ENCODE data around the gene DAZAP1. TPM values are rescaled to one million over a fixed set of nuclear protein-coding genes. Genes with fewer than 3 reads are reported as not detected.

The DAZAP1 gene
- total and polyA plus RNA-seq, 2 of the 4 experiments (the other 2 are of a cell fraction), result 22.0 to 62.8 TPM

- Histone ChIP-seq H3K9me3 (ENCODE audit: control insufficient read depth, insufficient read depth, low read length) (no peaks in the 10 kb centered on the region), H3K4me2 (ENCODE audit: low read depth, low read length) (no peak overlapping the region), H2BK5ac (ENCODE audit: low read depth, low read length, poor library complexity, severe bottlenecking) (no peak overlapping the region), H3K27me3 (ENCODE audit: control insufficient read depth, insufficient read depth, low read length) (no peaks in the 10 kb centered on the region), H2BK20ac (ENCODE audit: low read depth, low read length) (no peak overlapping the region), H3K9me1 (ENCODE audit: insufficient read depth, low read length) (0 out of 2 replicates have a peak, but pooled peaks cover 3% of the 10 kb centered on the region), H2AK9ac (replicated peaks; ENCODE audit: low read depth, low read length, poor library complexity) (peak overlapping the region; percentile 72), H3K4me3 (ENCODE audit: insufficient read depth, low read depth, low read length) (no peak overlapping the region), H4K5ac (ENCODE audit: low read depth, low read length) (no peak overlapping the region), H4K8ac (ENCODE audit: low read depth in 2 of 2, low read length in 2 of 2) (no peak overlapping the region), H3K4ac (ENCODE audit: low read depth, low read length) (no peak overlapping the region), H3K56ac (ENCODE audit: extremely low read depth, insufficient read depth, low read length) (no peak overlapping the region), H3K36me3 (ENCODE audit: control insufficient read depth, insufficient read depth, low read length) (peaks cover 76% of the 10 kb centered on the region), H2AFZ (replicated peaks; ENCODE audit: low read length, poor library complexity) (no peak overlapping the region), H3K14ac (replicated peaks; ENCODE audit: low read depth, low read length) (no peak overlapping the region), H3K27ac (ENCODE audit: insufficient read depth, low read length) (no peak overlapping the region), H4K91ac (ENCODE audit: insufficient read depth, low read depth, low read length) (no peak overlapping the region), H2AK5ac (ENCODE audit: low read depth, low read length) (no peak overlapping the region), H3K18ac (ENCODE audit: low read depth, low read length) (no peak overlapping the region), H3K4me1 (ENCODE audit: control insufficient read depth, insufficient read depth, low read length) (no peaks in the 10 kb centered on the region), H4K20me1 (ENCODE audit: insufficient read depth, low read length) (peaks cover 74% of the 10 kb centered on the region), H2BK15ac (ENCODE audit: low read depth, low read length) (no peak overlapping the region), H3K79me1 (ENCODE audit: low read depth in 1 of 2, low read length in 2 of 2) (peaks cover 30 to 80% of the 10 kb centered on the region in 2 experiments), H2BK120ac (ENCODE audit: low read depth, low read length) (no peak overlapping the region), H3K9ac (ENCODE audit: low read depth, low read length) (no peak overlapping the region), H3K23ac (ENCODE audit: low read depth, low read length) (no peak overlapping the region)
- no peak for TF ChIP-seq CHD1 (IDR thresholded peaks at IDR 0.05; ENCODE audit: low read depth, low read length)
- TF ChIP-seq FOS (IDR thresholded peaks at IDR 0.05; ENCODE audit: low read depth, low read length), result no peak
- BruUV-seq (replicated peaks), result no TSS peak
- POLR2A ChIA-PET (ENCODE audit: unreplicated experiment), result no interaction called here
- ATAC-seq (ENCODE audit: low read depth) (no peak), DNase-seq (no peak)
- CTCF ChIA-PET, result no interaction called here
- dilution Hi-C loops (cut with HindIII; ENCODE audit: low sequenced_read_pairs, unreplicated experiment) (no loop called here), in situ Hi-C loops (cut with MboI; ENCODE audit: low sequenced_read_pairs) (no loop called here), intact Hi-C loops (cut with micrococcal nuclease) (no loop called here)
- 94% methylated on average over 27 of the region's 40 CpGs; no CpG with 5 or more reads in 1 of the 2 experiments for WGBS, 2 experiments (ENCODE audit: extremely low coverage in 2 of 2, insufficient read length in 1 of 2)
Measured at GRCh38 chr19:1423436-1424191, 16.2 kb downstream of the DAZAP1 start.
